NCI-H1417 (cell line): ENCODE results near the gene ACYP1.

ENCODE experiments used
- DNase-seq, 3 experiments: peaks; one replicate each; lab custom pipeline; 2025; lab: John Stamatoyannopoulos, UW

Gene ACYP1

GRCh38 chr14:75040959-75041358, 22.9 kb downstream of the ACYP1 start:
- DNase-seq: no peak

- DNase-seq: no peak
Measured at GRCh38 chr14:75040507-75040906, 23.3 kb downstream of the ACYP1 start.

GRCh38 chr14:75032939-75033338, 30.9 kb downstream of the ACYP1 start:
- no peak for DNase-seq

- DNase-seq: no peak
Measured at GRCh38 chr14:75030147-75030546, 33.7 kb downstream of the ACYP1 start.

GRCh38 chr14:75025876-75026275, 37.9 kb downstream of the ACYP1 start:
- no peak for DNase-seq

GRCh38 chr14:75025082-75025481, 38.7 kb downstream of the ACYP1 start:
- DNase-seq: no peak

GRCh38 chr14:75023108-75023507, 40.7 kb downstream of the ACYP1 start:
- DNase-seq: no peak

- peak in 1 of 3 experiments; percentile 30 for DNase-seq
Measured at GRCh38 chr14:75022655-75023054, 41.2 kb downstream of the ACYP1 start.

GRCh38 chr14:75018694-75019093, 45.1 kb downstream of the ACYP1 start:
- DNase-seq: no peak

GRCh38 chr14:75016815-75017214, 47.0 kb downstream of the ACYP1 start:
- DNase-seq: no peak

GRCh38 chr14:75015496-75015895, 48.3 kb downstream of the ACYP1 start:
- DNase-seq: no peak

GRCh38 chr14:75013290-75013689, 50.5 kb downstream of the ACYP1 start:
- DNase-seq: no peak

GRCh38 chr14:75011356-75011994, 52.3 kb downstream of the ACYP1 start:
- peak in 1 of 3 experiments; percentile 17 for DNase-seq

GRCh38 chr14:75010472-75011093, 53.2 kb downstream of the ACYP1 start:
- DNase-seq: no peak

- DNase-seq: no peak
Measured at GRCh38 chr14:75009176-75009575, 54.6 kb downstream of the ACYP1 start.

GRCh38 chr14:75005357-75005756, 58.5 kb downstream of the ACYP1 start:
- no peak for DNase-seq

GRCh38 chr14:75003250-75004027, 60.4 kb downstream of the ACYP1 start:
- DNase-seq: peak in 2 of 3 experiments; percentile 41 to 50
